SK-N-DZ (cell line): ENCODE results near the gene BCAP29.

Source experiments
- DNase-seq: peaks from one replicate; pipeline ENCODE4 v3.0.0-alpha.2; 2015; ENCODE audit warnings: low spot score
- small RNA-seq, 2 experiments: library from RNA; depleted of rRNA; stranded (forward); fragments of <200 nt; gene quantifications; one replicate each; pipeline ENCODE3, GENCODE V24; 2014

Gene BCAP29

GRCh38 chr7:107666790-107667189, 86.7 kb downstream of the BCAP29 start:
- DNase-seq: no peak

DNA sequence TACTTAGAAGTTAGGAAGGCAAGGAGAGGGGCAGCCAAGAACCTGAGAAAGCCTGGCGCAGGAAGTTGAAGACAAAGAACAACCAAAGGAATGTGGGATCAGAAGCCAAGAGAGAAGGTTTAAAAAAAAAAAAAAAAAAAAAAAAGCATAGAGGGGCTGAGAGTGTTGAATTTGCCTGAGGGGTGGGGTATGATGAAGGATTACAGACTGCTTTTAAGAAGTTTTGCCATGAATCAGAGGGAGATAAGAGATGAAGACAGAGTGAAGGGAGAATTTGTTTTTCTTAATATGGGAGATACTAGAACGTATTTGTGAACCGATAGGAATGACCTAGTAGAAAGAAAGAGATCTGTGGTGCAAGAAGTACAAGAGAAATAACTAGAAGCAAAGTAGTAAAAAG, 87.3 kb downstream of the BCAP29 start:
- no peak for DNase-seq

GRCh38 chr7:107668296-107668695, 88.2 kb downstream of the BCAP29 start:
- no peak for DNase-seq

Small RNA genes within 50 kb of the gene (small RNA-seq; reads per million reads assigned to genes)
- gene BANF1P5 (0 reads per million in 2 experiments), gene RF01233 (0 reads per million in 2 experiments)
